Ascending aorta (tissue), 2 donors: ENCODE data around the gene NEU3. TPM values are rescaled to one million over a fixed set of nuclear protein-coding genes. Genes with fewer than 3 reads are reported as not detected.

Experiments used
- DNase-seq, 2 donors: peaks; one replicate each; pipeline ENCODE4 v3.0.0-alpha.2; 2019; ENCODE audit warnings: low spot score in 2 of 2
- H3K27ac ChIP-seq, 2 donors: fragments of 200-600 bp; sonication (generic); one replicate each; pipeline ENCODE4 v1.5.1; 2016 to 2017; ENCODE audit warnings: mild to moderate bottlenecking in 1 of 2
- H3K27me3 ChIP-seq: fragments of 200-600 bp; sonication (generic); one replicate; pipeline ENCODE4 v1.5.1; 2017
- H3K36me3 ChIP-seq, 2 donors: fragments of 200-600 bp; sonication (generic); one replicate each; pipeline ENCODE4 v1.5.1; 2016
- H3K4me1 ChIP-seq, 2 donors: fragments of 200-600 bp; sonication (generic); one replicate each; pipeline ENCODE4 v1.5.1; 2016 to 2017; ENCODE audit warnings: mild to moderate bottlenecking in 1 of 2
- H3K4me3 ChIP-seq, 2 donors: fragments of 200-600 bp; sonication (generic); one replicate each; pipeline ENCODE4 v1.5.1; 2016 to 2017; ENCODE audit warnings: mild to moderate bottlenecking in 1 of 2
- H3K9me3 ChIP-seq, 2 donors: fragments of 200-600 bp; sonication (generic); one replicate each; pipeline ENCODE4 v1.5.1; 2016
- intact Hi-C: fragments of 100-400 bp; cut with DNase I; formaldehyde crosslinking; loops from one replicate; pipeline ENCODE4 v1.15.1; 2023
- total RNA-seq: library from RNA; depleted of rRNA; stranded (reverse); fragments of >200 nt; gene quantifications from one replicate; pipeline ENCODE4 v1.1.0, GENCODE V29; 2016
- TF ChIP-seq, protein P1 (sequence below), 3 experiments: fragments of 200-600 bp in 2 of 3; fragments of 450-650 bp in 1 of 3; sonication (generic) in 2 of 3; IDR thresholded peaks; one replicate each; pipeline ENCODE4 v1.5.1; 2016 to 2019; ENCODE audit warnings: antibody characterized with exemption in 3 of 3, mild to moderate bottlenecking in 1 of 3, moderate library complexity in 1 of 3

The NEU3 gene
- total RNA-seq, 1 donor from 2014 or later: 2.9 TPM

DNA sequence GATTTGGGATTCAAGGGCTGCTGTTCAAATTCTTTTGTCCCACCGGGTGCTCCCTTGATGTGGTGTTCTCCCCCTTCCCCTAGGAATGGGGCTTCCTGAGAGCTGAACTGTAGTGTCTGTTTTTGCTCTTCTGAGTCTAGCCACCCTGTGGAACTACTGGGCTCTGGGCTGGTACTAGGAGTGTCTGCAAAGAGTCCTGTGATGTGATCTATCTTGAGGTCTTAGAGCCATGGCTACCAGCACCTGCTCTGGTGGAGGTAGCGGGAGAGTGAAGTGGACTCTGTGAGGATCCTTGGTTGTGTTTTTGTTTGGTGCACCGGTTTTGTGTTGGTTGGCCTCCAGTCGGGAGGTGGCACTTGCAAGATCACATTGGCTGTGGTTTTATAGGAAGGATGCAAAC is 61.8 kb downstream of the NEU3 start:
- Histone ChIP-seq H3K4me1 (no peaks in the 10 kb centered on the region), H3K27ac (no peak overlapping the region), H3K4me3 (no peak overlapping the region), H3K27me3 (no peaks in the 10 kb centered on the region), H3K36me3 (no peaks in the 10 kb centered on the region), H3K9me3 (peaks cover 0 to 12% of the 10 kb centered on the region in 2 donors)
- no peak for DNase-seq
- intact Hi-C loops: no loop called here
- TF ChIP-seq, protein P1, sequence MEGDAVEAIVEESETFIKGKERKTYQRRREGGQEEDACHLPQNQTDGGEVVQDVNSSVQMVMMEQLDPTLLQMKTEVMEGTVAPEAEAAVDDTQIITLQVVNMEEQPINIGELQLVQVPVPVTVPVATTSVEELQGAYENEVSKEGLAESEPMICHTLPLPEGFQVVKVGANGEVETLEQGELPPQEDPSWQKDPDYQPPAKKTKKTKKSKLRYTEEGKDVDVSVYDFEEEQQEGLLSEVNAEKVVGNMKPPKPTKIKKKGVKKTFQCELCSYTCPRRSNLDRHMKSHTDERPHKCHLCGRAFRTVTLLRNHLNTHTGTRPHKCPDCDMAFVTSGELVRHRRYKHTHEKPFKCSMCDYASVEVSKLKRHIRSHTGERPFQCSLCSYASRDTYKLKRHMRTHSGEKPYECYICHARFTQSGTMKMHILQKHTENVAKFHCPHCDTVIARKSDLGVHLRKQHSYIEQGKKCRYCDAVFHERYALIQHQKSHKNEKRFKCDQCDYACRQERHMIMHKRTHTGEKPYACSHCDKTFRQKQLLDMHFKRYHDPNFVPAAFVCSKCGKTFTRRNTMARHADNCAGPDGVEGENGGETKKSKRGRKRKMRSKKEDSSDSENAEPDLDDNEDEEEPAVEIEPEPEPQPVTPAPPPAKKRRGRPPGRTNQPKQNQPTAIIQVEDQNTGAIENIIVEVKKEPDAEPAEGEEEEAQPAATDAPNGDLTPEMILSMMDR (IDR thresholded peaks at IDR 0.05): no peak

DNA sequence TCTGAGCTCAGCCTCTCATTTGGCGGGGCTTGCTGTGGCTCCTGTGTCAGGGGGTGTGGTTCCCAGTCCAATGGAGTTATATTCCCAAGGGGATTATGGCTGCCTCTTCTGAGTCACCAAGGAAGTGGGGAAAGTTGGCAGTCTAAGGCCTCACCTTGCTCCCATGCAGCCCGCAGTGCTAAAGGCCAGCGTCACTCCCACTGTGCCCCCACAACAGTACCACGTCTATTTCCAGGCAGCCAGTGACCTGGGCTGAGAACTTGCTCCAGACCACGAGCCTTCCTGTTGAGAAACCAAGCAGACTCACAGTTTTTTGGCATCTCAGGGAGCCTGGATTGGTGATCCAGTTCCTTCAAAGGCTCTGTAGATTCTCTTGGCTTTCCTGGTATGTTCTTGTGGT is 62.3 kb downstream of the NEU3 start:
- Histone ChIP-seq H3K27me3 (no peaks in the 10 kb centered on the region), H3K4me1 (no peaks in the 10 kb centered on the region), H3K27ac (no peak overlapping the region), H3K36me3 (no peaks in the 10 kb centered on the region), H3K4me3 (no peak overlapping the region), H3K9me3 (peaks cover 0 to 12% of the 10 kb centered on the region in 2 donors)
- TF ChIP-seq, protein P1 (IDR thresholded peaks at IDR 0.05): no peak
- intact Hi-C loops: no loop called here
- no peak for DNase-seq

DNA sequence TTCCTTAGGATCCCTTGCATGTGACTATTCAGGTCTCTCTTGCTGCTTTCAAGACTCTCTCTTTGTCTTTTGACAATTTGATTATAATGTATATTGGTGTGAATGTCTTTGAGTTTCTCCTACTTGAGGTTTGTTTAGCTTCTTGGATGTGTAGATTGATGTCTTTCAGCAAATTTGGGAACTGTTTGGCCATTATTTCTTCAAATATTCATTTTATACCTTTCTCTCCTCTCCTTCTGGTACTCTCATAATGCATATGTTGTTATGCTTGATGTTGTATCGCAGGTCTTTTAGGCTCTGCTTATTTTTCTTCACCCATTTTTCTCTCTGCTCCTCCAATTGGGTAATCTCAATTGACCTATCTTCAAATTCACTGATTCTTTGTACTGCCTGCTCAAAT is 63.7 kb downstream of the NEU3 start:
- intact Hi-C loops: no loop called here
- Histone ChIP-seq H3K36me3 (no peaks in the 10 kb centered on the region), H3K27me3 (no peaks in the 10 kb centered on the region), H3K27ac (no peak overlapping the region), H3K4me3 (no peak overlapping the region), H3K4me1 (no peaks in the 10 kb centered on the region), H3K9me3 (peaks cover 0 to 12% of the 10 kb centered on the region in 2 donors)
- TF ChIP-seq, protein P1 (IDR thresholded peaks at IDR 0.05): no peak
- no peak for DNase-seq

DNA sequence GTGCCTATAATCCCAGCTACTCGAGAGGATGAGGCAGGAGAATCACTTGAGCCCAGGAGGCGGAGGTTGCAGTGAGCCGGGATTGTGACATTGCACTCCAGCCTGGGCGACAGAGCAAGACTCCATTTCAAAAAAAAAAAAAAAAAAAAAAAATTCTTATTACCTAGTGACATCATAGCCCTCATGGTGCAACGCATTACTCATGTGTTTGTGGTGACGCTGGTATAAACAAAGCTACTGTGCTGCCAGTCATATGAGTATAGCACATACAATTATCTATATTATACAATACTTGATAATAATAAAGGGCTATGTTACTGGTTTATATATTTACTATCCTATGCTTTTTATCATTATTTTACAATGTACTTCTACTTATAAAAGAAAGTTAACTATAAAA is 66.8 kb downstream of the NEU3 start:
- Histone ChIP-seq H3K27ac (no peak overlapping the region), H3K36me3 (no peaks in the 10 kb centered on the region), H3K27me3 (no peaks in the 10 kb centered on the region), H3K9me3 (peaks cover 0 to 12% of the 10 kb centered on the region in 2 donors), H3K4me3 (no peak overlapping the region), H3K4me1 (no peaks in the 10 kb centered on the region)
- TF ChIP-seq, protein P1 (IDR thresholded peaks at IDR 0.05): no peak
- DNase-seq: no peak
- intact Hi-C loops: no loop called here

DNA sequence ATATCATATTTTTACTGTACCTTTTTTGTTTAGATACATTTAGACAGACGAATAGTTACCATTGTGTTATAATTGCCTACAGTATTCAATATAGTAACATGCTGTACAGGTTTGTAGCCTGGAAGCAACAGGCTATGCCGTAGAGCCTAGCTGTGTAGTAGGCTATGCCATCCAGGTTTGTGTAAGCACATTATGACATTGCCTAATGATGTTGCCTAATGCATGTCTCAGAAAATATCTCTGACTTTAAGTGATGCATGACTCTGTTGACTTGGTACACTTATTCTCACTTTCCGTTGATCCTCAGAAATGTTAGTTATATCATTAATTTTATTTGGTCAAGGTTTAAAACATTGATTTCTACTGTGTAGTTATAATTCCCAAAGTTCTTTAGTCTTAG is 68.1 kb downstream of the NEU3 start:
- H3K27ac ChIP-seq: no peak overlapping the region
- intact Hi-C loops: no loop called here
- H3K27me3 ChIP-seq: no peaks in the 10 kb centered on the region
- H3K4me1 ChIP-seq: no peaks in the 10 kb centered on the region
- peaks cover 0 to 12% of the 10 kb centered on the region in 2 donors for H3K9me3 ChIP-seq
- DNase-seq: no peak
- no peaks in the 10 kb centered on the region for H3K36me3 ChIP-seq
- TF ChIP-seq, protein P1 (IDR thresholded peaks at IDR 0.05): no peak
- no peak overlapping the region for H3K4me3 ChIP-seq

DNA sequence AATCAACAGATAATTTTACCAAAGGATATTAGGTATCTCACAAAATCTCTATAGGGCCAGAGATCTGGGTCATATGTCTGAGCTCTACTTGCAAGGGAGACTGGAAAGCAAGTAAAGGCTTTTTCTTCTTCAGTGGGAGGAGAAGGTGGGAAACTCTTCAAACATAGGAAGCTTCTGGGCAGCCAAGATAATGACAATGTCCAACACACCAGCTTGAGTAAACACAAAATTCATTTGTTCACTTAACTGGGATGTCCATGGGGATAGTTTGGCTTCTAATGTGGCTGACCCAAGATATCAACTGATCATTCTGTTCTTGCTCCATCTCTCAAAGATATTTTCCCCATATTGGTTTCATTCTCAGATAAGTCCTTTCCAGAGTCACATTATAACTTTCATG is 70.6 kb downstream of the NEU3 start:
- DNase-seq: no peak
- Histone ChIP-seq H3K27ac (no peak overlapping the region), H3K4me1 (no peaks in the 10 kb centered on the region), H3K27me3 (no peaks in the 10 kb centered on the region), H3K9me3 (no peaks in the 10 kb centered on the region), H3K36me3 (no peaks in the 10 kb centered on the region), H3K4me3 (no peak overlapping the region)
- intact Hi-C loops: no loop called here
- TF ChIP-seq, protein P1 (IDR thresholded peaks at IDR 0.05): no peak
